HepG2 (cell line): ENCODE results near the gene C1orf87. TPM values are rescaled to one million over a fixed set of nuclear protein-coding genes. Genes with fewer than 3 reads are reported as not detected.

Source experiments
- ATAC-seq: fragments of 200-7000 bp; cut with Tn5 transposase; 3 replicates; pipeline ENCODE4 v1.9.1; 2020; ENCODE audit warnings: mild to moderate bottlenecking, moderate library complexity
- BruUV-seq: library from RNA; stranded (reverse); fragments of 400-500 nt; replicated peaks from 2 replicates; lab custom pipeline; 2021; lab: Mats Ljungman, UMichigan
- CTCF ChIA-PET: fragments of 300-600 bp; formaldehyde crosslinking; extraction: SDS; loops from one replicate; lab custom pipeline; 2021; ENCODE audit warnings: low total read pairs, inconsistent platforms, low intra/inter-chr PET ratio; lab: Yijun Ruan, JAX
- POLR2A ChIA-PET: fragments of 350-600 bp; sonication (Branson Sonifier 250); formaldehyde crosslinking; loops from one replicate; lab custom pipeline; 2020; ENCODE audit warnings: antibody characterized with exemption, inconsistent platforms; lab: Yijun Ruan, JAX
- DNase-seq: peaks from one replicate; pipeline ENCODE4 v3.0.0-alpha.2; 2015; ENCODE audit warnings: low spot score
- FAIRE-seq: peaks from 3 replicates; lab custom pipeline; 2011; peaks lifted over from hg19 to GRCh38; lab: Jason Lieb, UNC
- H2AFZ ChIP-seq: one replicate; pipeline ENCODE4 v1.6.1; 2011; ENCODE audit warnings: low read length, inconsistent platforms
- H3K27ac ChIP-seq: fragments of 300-600 bp; 3 replicates; pipeline ENCODE4 v1.8.0; 2011; ENCODE audit warnings: mixed run types, mild to moderate bottlenecking, mixed read lengths, low read length, inconsistent platforms; ENCODE audit not compliant: insufficient read depth; ENCODE audit errors: extremely low read length
- H3K27me3 ChIP-seq, 2 experiments: fragments of 200-600 bp in 1 of 2; 2 replicates in 1 of 2; 3 replicates in 1 of 2; pipeline versions ENCODE4 v1.6.0 to v1.8.0; 2011; ENCODE audit warnings: low read length in 2 of 2, mild to moderate bottlenecking in 2 of 2, moderate library complexity in 2 of 2, inconsistent platforms in 1 of 2; ENCODE audit not compliant: insufficient read depth in 2 of 2, control insufficient read depth in 1 of 2
- H3K36me3 ChIP-seq, 2 experiments: fragments of 200-600 bp in 1 of 2; replicated peaks in 1 of 2; 2 replicates in 1 of 2; 3 replicates in 1 of 2; pipeline versions ENCODE4 v1.5.1 to v1.8.0; 2011; ENCODE audit warnings: low read length in 2 of 2, inconsistent platforms in 1 of 2; ENCODE audit not compliant: insufficient read depth in 2 of 2, control insufficient read depth in 1 of 2
- H3K4me1 ChIP-seq: 2 replicates; pipeline ENCODE4 v1.5.1; 2012; ENCODE audit warnings: low read length, inconsistent platforms; ENCODE audit not compliant: insufficient read depth
- H3K4me2 ChIP-seq: 2 replicates; pipeline ENCODE4 v1.6.0; 2011; ENCODE audit warnings: low read depth, low read length, inconsistent platforms
- H3K4me3 ChIP-seq, 3 experiments: fragments of 200-600 bp in 1 of 3; sonication (generic), shearing (Covaris generic) in 1 of 3; replicated peaks in 1 of 3; 2 replicates each; pipeline ENCODE4 v1.5.1; 2011 to 2016; ENCODE audit warnings: low read length in 3 of 3, inconsistent platforms in 2 of 3, low read depth in 2 of 3, mild to moderate bottlenecking in 2 of 3, control low read depth in 1 of 3, mixed read lengths in 1 of 3; ENCODE audit not compliant: insufficient read depth in 1 of 3
- H3K79me2 ChIP-seq: one replicate; pipeline ENCODE4 v1.6.1; 2011; ENCODE audit warnings: low read length, inconsistent platforms; ENCODE audit not compliant: insufficient read depth
- H3K9ac ChIP-seq: 2 replicates; pipeline ENCODE4 v1.6.0; 2011; ENCODE audit warnings: mild to moderate bottlenecking, low read depth, low read length, inconsistent platforms; ENCODE audit not compliant: insufficient read depth
- H3K9me3 ChIP-seq: 2 replicates; pipeline ENCODE4 v1.5.1; 2012; ENCODE audit warnings: mild to moderate bottlenecking, low read length
- H4K20me1 ChIP-seq: 2 replicates; pipeline ENCODE4 v1.6.0; 2011; ENCODE audit warnings: inconsistent platforms, mild to moderate bottlenecking, low read length, moderate library complexity; ENCODE audit not compliant: insufficient read depth
- FOXA1 ChIP-seq, 2 experiments: fragments of 450-650 bp in 1 of 2; sonication (generic) in 1 of 2; formaldehyde crosslinking in 1 of 2; IDR thresholded peaks; 2 replicates each; pipeline versions ENCODE4 v1.4.0 to v1.6.1; 2016 to 2020; ENCODE audit warnings: missing genetic modification reagents in 1 of 2
- MAFF ChIP-seq: IDR thresholded peaks from 2 replicates; pipeline ENCODE4 v1.6.1; 2011; ENCODE audit warnings: low read depth, low read length, improper control_type of control experiment
- NFKBIZ ChIP-seq: IDR thresholded peaks from 2 replicates; pipeline ENCODE4 v1.6.1; 2018; ENCODE audit warnings: missing genetic modification reagents, missing compliant biosample characterization
- NONO ChIP-seq, 2 experiments: fragments of 450-650 bp in 1 of 2; sonication (generic) in 1 of 2; formaldehyde crosslinking in 1 of 2; IDR thresholded peaks in 1 of 2; conservative IDR thresholded peaks in 1 of 2; 2 replicates each; pipeline versions ENCODE4 v1.6.1 to v1.8.0; 2017 to 2022; ENCODE audit warnings: mild to moderate bottlenecking in 1 of 2, missing genetic modification reagents in 1 of 2, moderate library complexity in 1 of 2
- SAP130 ChIP-seq: IDR thresholded peaks from 2 replicates; pipeline ENCODE4 v1.6.1; 2016; ENCODE audit warnings: low read depth
- SP140L ChIP-seq: sonication (generic); formaldehyde crosslinking; IDR thresholded peaks from 2 replicates; pipeline ENCODE4 v1.4.0; 2020; ENCODE audit warnings: missing genetic modification reagents, borderline replicate concordance
- ZNF20 ChIP-seq: sonication (generic); formaldehyde crosslinking; IDR thresholded peaks from 2 replicates; pipeline ENCODE4 v1.4.0; 2020; ENCODE audit warnings: mild to moderate bottlenecking, moderate library complexity, missing genetic modification reagents
- ZNF432 ChIP-seq: sonication (generic); formaldehyde crosslinking; IDR thresholded peaks from 2 replicates; pipeline ENCODE4 v1.5.0; 2020; ENCODE audit warnings: missing genetic modification reagents, mild to moderate bottlenecking, borderline replicate concordance
- ZNF614 ChIP-seq: IDR thresholded peaks from 2 replicates; pipeline ENCODE4 v1.6.1; 2018; ENCODE audit warnings: missing biosample characterization, missing genetic modification reagents, inconsistent platforms, borderline replicate concordance
- in situ Hi-C: cut with HindIII; loops from 2 replicates; pipeline ENCODE4 v1.10.0; 2017; ENCODE audit warnings: low pct_unique_long_range_greater_than_20kb; ENCODE audit not compliant: extremely low pct_ligation_motif_present
- intact Hi-C: fragments of 100-400 bp; cut with micrococcal nuclease; formaldehyde crosslinking; loops from one replicate; pipeline ENCODE4 v1.10.0; 2022; ENCODE audit not compliant: unreplicated experiment
- polyA plus RNA-seq, 8 experiments: library from polyadenylated mRNA; depleted of rRNA in 3 of 8; stranded (reverse) in 7 of 8; unstranded in 1 of 8; fragments of >200 nt; fragmentation: Illumina TruSeq in 4 of 8; extraction: Trizol in 4 of 8; gene quantifications; 2 replicates each; pipeline versions ENCODE4 v1.2.1 to v1.2.3, GENCODE V29; 2011 to 2016; ENCODE audit warnings: low read depth in 4 of 8, missing spikeins in 1 of 8, mixed read lengths in 1 of 8; ENCODE audit not compliant: insufficient read depth in 1 of 8
- total RNA-seq, 5 experiments: library from RNA; depleted of rRNA; stranded (reverse); fragments of >200 nt; fragmentation: Illumina TruSeq; extraction: Trizol; gene quantifications; 2 replicates each; pipeline ENCODE4 v1.2.3, GENCODE V29; 2016; ENCODE audit warnings: low read depth in 1 of 5
- TF ChIP-seq, protein P1 (sequence below): IDR thresholded peaks from 2 replicates; pipeline ENCODE4 v1.4.0; 2020; ENCODE audit warnings: mild to moderate bottlenecking, missing genetic modification reagents
- TF ChIP-seq, protein P2 (sequence below): sonication (generic); formaldehyde crosslinking; IDR thresholded peaks from 2 replicates; pipeline ENCODE4 v1.5.0; 2020; ENCODE audit warnings: missing genetic modification reagents, mild to moderate bottlenecking, borderline replicate concordance
- TF ChIP-seq, protein P3 (sequence below): sonication (generic); formaldehyde crosslinking; IDR thresholded peaks from 2 replicates; pipeline ENCODE4 v1.9.0; 2022; ENCODE audit warnings: missing genetic modification reagents, mild to moderate bottlenecking, borderline replicate concordance

C1orf87 gene
- total and polyA plus RNA-seq, 2 of the 13 experiments (the other 11 are each of a cell fraction or from before 2014, with no cell fraction given), result not detected

DNA sequence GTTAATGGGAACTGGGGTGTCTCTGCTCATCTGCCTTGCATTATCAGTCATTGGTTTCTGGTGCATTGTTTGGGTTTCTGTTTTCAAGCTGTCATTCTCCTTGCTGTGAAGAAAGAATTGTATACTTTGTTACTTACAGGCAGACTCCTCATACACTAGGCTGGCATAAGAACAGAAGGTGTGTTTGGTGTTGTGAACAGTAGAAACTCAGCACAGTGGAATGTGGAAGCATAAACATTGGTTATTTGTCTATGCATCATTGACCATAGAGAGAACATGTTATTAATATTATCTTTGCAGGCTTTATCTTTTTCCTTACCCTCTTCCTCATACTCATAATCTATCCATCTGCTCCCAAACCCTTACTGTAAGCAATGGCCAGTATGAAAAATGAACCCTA lies 18.2 kb downstream of the C1orf87 start:
- Histone ChIP-seq H3K36me3 (no peaks in the 10 kb centered on the region), H3K4me1 (no peaks in the 10 kb centered on the region), H3K4me3 (no peak overlapping the region), H3K27me3 (no peaks in the 10 kb centered on the region; a peak in 1 of 5 replicates), H3K4me2 (no peak overlapping the region), H3K79me2 (no peaks in the 10 kb centered on the region), H4K20me1 (no peaks in the 10 kb centered on the region), H3K27ac (no peak overlapping the region), H2AFZ (no peak overlapping the region), H3K9ac (no peak overlapping the region), H3K9me3 (no peaks in the 10 kb centered on the region)
- ATAC-seq (no peak), FAIRE-seq (no peak), DNase-seq (no peak)
- BruUV-seq, result no TSS peak
- TF ChIP-seq, protein P1, sequence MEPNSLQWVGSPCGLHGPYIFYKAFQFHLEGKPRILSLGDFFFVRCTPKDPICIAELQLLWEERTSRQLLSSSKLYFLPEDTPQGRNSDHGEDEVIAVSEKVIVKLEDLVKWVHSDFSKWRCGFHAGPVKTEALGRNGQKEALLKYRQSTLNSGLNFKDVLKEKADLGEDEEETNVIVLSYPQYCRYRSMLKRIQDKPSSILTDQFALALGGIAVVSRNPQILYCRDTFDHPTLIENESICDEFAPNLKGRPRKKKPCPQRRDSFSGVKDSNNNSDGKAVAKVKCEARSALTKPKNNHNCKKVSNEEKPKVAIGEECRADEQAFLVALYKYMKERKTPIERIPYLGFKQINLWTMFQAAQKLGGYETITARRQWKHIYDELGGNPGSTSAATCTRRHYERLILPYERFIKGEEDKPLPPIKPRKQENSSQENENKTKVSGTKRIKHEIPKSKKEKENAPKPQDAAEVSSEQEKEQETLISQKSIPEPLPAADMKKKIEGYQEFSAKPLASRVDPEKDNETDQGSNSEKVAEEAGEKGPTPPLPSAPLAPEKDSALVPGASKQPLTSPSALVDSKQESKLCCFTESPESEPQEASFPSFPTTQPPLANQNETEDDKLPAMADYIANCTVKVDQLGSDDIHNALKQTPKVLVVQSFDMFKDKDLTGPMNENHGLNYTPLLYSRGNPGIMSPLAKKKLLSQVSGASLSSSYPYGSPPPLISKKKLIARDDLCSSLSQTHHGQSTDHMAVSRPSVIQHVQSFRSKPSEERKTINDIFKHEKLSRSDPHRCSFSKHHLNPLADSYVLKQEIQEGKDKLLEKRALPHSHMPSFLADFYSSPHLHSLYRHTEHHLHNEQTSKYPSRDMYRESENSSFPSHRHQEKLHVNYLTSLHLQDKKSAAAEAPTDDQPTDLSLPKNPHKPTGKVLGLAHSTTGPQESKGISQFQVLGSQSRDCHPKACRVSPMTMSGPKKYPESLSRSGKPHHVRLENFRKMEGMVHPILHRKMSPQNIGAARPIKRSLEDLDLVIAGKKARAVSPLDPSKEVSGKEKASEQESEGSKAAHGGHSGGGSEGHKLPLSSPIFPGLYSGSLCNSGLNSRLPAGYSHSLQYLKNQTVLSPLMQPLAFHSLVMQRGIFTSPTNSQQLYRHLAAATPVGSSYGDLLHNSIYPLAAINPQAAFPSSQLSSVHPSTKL (CRISPR knock-in tag), result no peak
- no peak for TF ChIP-seq SAP130 (CRISPR knock-in tag)
- TF ChIP-seq, protein P2, sequence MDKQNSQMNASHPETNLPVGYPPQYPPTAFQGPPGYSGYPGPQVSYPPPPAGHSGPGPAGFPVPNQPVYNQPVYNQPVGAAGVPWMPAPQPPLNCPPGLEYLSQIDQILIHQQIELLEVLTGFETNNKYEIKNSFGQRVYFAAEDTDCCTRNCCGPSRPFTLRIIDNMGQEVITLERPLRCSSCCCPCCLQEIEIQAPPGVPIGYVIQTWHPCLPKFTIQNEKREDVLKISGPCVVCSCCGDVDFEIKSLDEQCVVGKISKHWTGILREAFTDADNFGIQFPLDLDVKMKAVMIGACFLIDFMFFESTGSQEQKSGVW (CRISPR knock-in tag), result no peak
- POLR2A ChIA-PET, result no interaction called here
- CTCF ChIA-PET, result no interaction called here
- intact Hi-C loops, result no loop called here
- in situ Hi-C loops, result no loop called here

DNA sequence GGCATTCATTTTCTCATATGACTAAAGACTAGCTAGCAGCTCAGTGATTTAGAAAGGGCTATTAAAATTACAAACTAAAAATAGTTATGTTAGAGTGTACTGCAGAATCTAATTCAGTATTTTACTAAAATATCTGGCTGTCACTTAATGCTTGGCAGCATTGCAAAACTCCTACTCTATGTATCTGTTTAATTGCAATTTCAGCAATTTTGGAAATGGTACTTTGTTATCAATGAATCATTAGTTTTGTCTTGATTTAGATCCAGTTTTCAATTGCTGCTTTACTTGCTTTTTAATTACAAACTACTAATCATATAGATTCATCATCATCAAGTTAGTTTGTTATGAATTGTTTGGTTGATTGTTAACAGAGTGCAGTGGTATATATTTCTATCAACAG lies 19.2 kb downstream of the C1orf87 start:
- no peaks in the 10 kb centered on the region for H4K20me1 ChIP-seq
- H3K79me2 ChIP-seq, result no peaks in the 10 kb centered on the region
- FAIRE-seq (no peak), ATAC-seq (no peak), DNase-seq (no peak)
- H3K4me1 ChIP-seq, result no peaks in the 10 kb centered on the region
- intact Hi-C loops (no loop called here), in situ Hi-C loops (no loop called here)
- H3K36me3 ChIP-seq, result no peaks in the 10 kb centered on the region
- no peak overlapping the region for H3K27ac ChIP-seq
- H3K4me3 ChIP-seq, result no peak overlapping the region
- H3K9ac ChIP-seq, result no peak overlapping the region
- no peak overlapping the region for H2AFZ ChIP-seq
- no peaks in the 10 kb centered on the region; a peak in 1 of 5 replicates for H3K27me3 ChIP-seq
- H3K4me2 ChIP-seq, result no peak overlapping the region
- CTCF ChIA-PET, result no interaction called here
- POLR2A ChIA-PET, result no interaction called here
- no peaks in the 10 kb centered on the region for H3K9me3 ChIP-seq
- BruUV-seq, result no TSS peak
- peak; percentile 64 for TF ChIP-seq MAFF
- no peak for TF ChIP-seq ZNF432
- no peak for TF ChIP-seq NFKBIZ (CRISPR knock-in tag)
- TF ChIP-seq, protein P3, sequence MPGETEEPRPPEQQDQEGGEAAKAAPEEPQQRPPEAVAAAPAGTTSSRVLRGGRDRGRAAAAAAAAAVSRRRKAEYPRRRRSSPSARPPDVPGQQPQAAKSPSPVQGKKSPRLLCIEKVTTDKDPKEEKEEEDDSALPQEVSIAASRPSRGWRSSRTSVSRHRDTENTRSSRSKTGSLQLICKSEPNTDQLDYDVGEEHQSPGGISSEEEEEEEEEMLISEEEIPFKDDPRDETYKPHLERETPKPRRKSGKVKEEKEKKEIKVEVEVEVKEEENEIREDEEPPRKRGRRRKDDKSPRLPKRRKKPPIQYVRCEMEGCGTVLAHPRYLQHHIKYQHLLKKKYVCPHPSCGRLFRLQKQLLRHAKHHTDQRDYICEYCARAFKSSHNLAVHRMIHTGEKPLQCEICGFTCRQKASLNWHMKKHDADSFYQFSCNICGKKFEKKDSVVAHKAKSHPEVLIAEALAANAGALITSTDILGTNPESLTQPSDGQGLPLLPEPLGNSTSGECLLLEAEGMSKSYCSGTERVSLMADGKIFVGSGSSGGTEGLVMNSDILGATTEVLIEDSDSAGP, result no peak
- TF ChIP-seq ZNF614 (CRISPR knock-in tag), result no peak
- no peak for TF ChIP-seq SP140L (CRISPR knock-in tag)
- no peak for TF ChIP-seq ZNF20 (CRISPR knock-in tag)
- no peak for TF ChIP-seq FOXA1 (IDR thresholded peaks at IDR 0.05)
- TF ChIP-seq FOXA1 (CRISPR knock-in tag; IDR thresholded peaks at IDR 0.05), result no peak
- no peak for TF ChIP-seq NONO (IDR thresholded peaks at IDR 0.05)
- no peak for TF ChIP-seq NONO (CRISPR knock-in tag; conservative IDR thresholded peaks at IDR 0.05)
